Thoracic aorta endothelial cell (primary cell): ENCODE results near the gene WDFY1. TPM values are rescaled to one million over a fixed set of nuclear protein-coding genes. Genes with fewer than 3 reads are reported as not detected.

Experiments used
- total RNA-seq: library from RNA; depleted of rRNA; stranded (reverse); fragments of >200 nt; gene quantifications from 2 replicates; pipeline ENCODE4 v1.2.3, GENCODE V29; 2012

Gene WDFY1, protein sequence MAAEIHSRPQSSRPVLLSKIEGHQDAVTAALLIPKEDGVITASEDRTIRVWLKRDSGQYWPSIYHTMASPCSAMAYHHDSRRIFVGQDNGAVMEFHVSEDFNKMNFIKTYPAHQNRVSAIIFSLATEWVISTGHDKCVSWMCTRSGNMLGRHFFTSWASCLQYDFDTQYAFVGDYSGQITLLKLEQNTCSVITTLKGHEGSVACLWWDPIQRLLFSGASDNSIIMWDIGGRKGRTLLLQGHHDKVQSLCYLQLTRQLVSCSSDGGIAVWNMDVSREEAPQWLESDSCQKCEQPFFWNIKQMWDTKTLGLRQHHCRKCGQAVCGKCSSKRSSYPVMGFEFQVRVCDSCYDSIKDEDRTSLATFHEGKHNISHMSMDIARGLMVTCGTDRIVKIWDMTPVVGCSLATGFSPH
- total RNA-seq = 140 and 141 TPM in 2 replicates

DNA sequence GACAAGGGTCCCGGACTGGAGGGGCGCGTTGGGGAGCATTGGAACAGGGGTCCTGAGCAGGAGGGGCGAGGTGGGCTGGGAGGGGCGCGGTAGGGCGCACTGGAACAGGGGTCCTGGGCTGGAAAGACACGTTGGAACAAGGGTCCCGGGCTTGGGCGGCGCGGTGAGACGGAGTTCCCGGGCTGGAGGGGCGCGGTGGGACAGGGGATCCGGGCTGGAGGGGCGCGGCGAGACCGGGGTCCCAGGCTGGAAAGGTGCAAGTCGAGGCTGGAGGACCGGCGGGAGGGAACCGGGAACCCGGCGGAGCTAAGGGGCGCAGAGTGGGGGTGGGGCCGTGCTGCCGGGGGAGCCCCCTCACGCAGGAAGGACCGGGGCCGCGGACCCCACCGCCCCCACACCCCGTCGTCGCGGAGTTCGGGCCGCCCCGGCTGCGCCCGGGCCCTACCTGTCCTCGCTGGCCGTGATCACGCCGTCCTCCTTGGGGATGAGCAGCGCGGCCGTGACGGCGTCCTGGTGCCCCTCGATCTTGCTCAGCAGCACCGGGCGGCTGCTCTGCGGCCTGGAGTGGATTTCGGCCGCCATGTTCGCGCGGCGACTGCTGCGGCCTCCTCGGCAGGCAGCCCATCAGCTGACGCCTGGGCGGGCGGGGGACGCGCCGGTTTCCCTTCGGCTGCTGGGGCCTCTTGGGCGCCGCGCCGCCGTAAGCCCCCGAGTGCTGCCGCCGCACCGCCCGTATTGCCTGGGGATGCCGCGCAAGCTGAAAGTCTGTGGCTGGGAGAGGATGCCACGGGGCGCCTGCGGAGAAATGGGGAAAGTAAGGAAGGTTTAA lies at the start of gene WDFY1:
TSS of gene WDFY1 (minus strand) at position 633 of the 829 bp plus-strand sequence. CDS start at position 582, 51 bp downstream.

DNA sequence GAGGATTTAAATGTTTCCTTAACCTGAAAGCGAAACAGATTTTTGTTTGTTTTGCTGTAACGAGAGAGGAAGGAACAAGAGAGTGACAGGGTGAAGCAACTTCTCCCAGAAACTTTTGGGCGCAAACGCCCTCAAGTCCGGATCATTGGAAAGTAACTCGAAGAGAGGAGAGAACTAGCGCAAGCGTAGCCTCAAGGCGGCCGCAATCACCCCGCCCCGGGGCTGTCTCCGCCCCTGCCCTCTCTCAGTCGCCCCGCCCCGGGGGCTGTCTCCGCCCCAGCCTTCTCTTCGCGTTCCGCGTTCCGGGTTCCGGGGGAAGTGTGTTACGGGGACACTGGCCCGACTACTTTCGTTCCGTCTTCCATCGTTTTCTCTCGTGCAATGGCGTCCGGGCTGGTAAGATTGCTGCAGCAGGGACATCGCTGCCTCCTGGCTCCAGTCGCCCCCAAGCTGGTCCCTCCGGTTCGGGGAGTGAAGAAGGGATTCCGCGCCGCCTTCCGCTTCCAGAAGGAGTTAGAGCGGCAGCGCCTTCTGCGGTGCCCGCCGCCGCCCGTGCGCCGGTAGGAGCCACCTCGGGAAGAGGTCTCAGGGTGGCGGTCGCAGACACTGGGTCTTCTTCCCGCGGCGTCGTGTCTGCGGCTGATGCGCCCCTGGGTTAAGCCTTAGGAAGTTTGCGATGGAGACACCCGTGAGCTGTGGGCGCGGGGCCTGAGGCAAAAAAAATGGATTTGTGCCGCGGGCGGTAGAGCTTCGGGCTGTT lies 12.1 kb upstream of the WDFY1 start, which contains the start of gene MRPL44:
TSS of gene MRPL44 (plus strand) at position 372 of the 760 bp plus-strand sequence. CDS start at position 382, 10 bp downstream.

DNA sequence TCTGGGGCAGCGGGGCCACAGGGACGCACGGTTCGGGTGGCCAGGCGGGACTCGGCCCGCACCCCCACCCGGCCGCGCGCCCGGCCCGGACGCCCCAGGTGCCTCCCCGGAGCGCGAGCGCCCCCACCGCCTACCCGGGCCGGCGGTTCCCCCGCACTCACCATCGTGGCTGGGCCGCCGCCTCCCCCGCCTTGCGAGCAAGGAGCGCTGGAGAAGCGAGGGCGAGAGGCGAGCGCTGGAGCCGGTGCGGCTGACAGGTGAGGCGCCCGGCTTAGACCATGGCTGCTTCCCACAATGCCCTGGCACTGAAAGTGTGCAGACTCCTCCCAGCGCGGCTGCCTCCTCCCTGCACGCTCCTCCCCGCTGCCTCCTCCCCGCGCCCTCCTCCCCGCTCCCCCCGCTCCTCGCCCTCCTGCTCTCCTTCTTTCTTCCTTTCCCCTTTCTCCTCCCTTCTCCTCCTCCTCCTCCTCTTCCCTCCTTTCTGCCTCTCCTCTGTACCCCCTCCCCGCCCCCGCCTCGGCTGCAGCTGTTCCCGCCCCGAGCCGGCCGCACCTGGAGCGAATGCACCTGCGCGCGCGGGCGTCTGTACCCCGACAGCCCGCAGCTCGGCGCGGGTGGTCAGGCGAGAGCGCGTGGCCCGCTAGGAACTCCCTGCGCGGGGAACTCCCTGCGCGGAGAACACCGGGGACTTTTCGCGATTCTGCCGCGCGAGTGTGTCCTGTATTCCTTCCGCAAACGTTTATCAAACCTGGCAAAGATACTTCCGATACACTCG lies 107.7 kb downstream of the WDFY1 start, which contains the start of gene AP1S3:
TSS of gene AP1S3 (minus strand) at position 296 of the 775 bp plus-strand sequence. CDS start at position 164, 132 bp downstream.

Other genes with a start within 250 kb of the WDFY1 start
- gene AP1S3, start 107.8 kb downstream of the WDFY1 start, total RNA-seq = 3.7 and 7.3 TPM in 2 replicates
- gene MRPL44, start 12.1 kb upstream of the WDFY1 start, total RNA-seq = 41.0 and 49.6 TPM in 2 replicates
- 7.8 and 11.2 TPM in 2 replicates for gene SERPINE2, start 94.0 kb upstream of the WDFY1 start, total RNA-seq